ENCODE measurements around the gene ISCA2. TPM values are rescaled to one million over a fixed set of nuclear protein-coding genes. Genes with fewer than 3 reads are reported as not detected.

Gene ISCA2
- polyA plus RNA-seq, 1 donor (not counting 4 experiments of a cell fraction or from before 2014, with no cell fraction given), result 33.0 TPM

GRCh38 chr14:74543771-74544438 is 50.3 kb downstream of the ISCA2 start:
- Histone ChIP-seq H3K27ac (ENCODE audit: control insufficient read depth, insufficient read depth, low read length) (no peak overlapping the region), H3K36me3 (ENCODE audit: control insufficient read depth in 2 of 2, extremely low read depth in 1 of 2, insufficient read depth in 2 of 2, low read length in 2 of 2) (peaks cover 45 to 59% of the 10 kb centered on the region in 2 experiments), H3K9me1 (ENCODE audit: control insufficient read depth, extremely low read depth, insufficient read depth, low read length) (no peaks in the 10 kb centered on the region), H3K4me3 (ENCODE audit: control insufficient read depth in 2 of 3, extremely low read depth in 1 of 3, insufficient read depth in 2 of 3, low read depth in 1 of 3, low read length in 3 of 3) (no peak overlapping the region), H3K27me3 (ENCODE audit: control insufficient read depth, extremely low read depth, insufficient read depth, low read length) (no peaks in the 10 kb centered on the region), H3K9me3 (ENCODE audit: control insufficient read depth, low read depth, low read length) (no peaks in the 10 kb centered on the region), H3K4me1 (ENCODE audit: control insufficient read depth, extremely low read depth, insufficient read depth, low read length) (no peaks in the 10 kb centered on the region), H4K20me1 (ENCODE audit: control insufficient read depth, extremely low read depth, insufficient read depth, low read length) (peaks cover 2% of the 10 kb centered on the region), H2AFZ (ENCODE audit: control insufficient read depth, low read length) (no peak overlapping the region), H3K9ac (ENCODE audit: control insufficient read depth, extremely low read depth, insufficient read depth, low read length) (no peak overlapping the region), H3K4me2 (ENCODE audit: control insufficient read depth, extremely low read depth, insufficient read depth, low read depth, low read length) (no peak overlapping the region), H3K79me2 (ENCODE audit: control insufficient read depth, insufficient read depth, low read length) (no peaks in the 10 kb centered on the region)
- DNase-seq (ENCODE audit: low read depth, low spot score), result no peak
- TF ChIP-seq EZH2 (IDR thresholded peaks at IDR 0.05; ENCODE audit: low read length) (no peak), CTCF (optimal IDR thresholded peaks at IDR 0.05 in 1 of 3, IDR thresholded peaks at IDR 0.05 in 1 of 3, conservative IDR thresholded peaks at IDR 0.05 in 1 of 3; ENCODE audit: extremely low read depth in 1 of 3, insufficient read depth in 2 of 3, low read length in 3 of 3) (no peak)
- no peak for FAIRE-seq
- dilution Hi-C loops (cut with MboI; ENCODE audit: extremely low pct_ligation_motif_present, low sequenced_read_pairs), result no loop called here

- no peaks in the 10 kb centered on the region for H3K27me3 ChIP-seq (ENCODE audit: control insufficient read depth, extremely low read depth, insufficient read depth, low read length)
- peaks cover 8% of the 10 kb centered on the region for H3K4me1 ChIP-seq (ENCODE audit: control insufficient read depth, extremely low read depth, insufficient read depth, low read length)
- TF ChIP-seq EZH2 (IDR thresholded peaks at IDR 0.05; ENCODE audit: low read length) (no peak), CTCF (optimal IDR thresholded peaks at IDR 0.05 in 1 of 3, IDR thresholded peaks at IDR 0.05 in 1 of 3, conservative IDR thresholded peaks at IDR 0.05 in 1 of 3; ENCODE audit: extremely low read depth in 1 of 3, insufficient read depth in 2 of 3, low read length in 3 of 3) (no peak)
- no peak overlapping the region for H3K9ac ChIP-seq (ENCODE audit: control insufficient read depth, extremely low read depth, insufficient read depth, low read length)
- H3K9me3 ChIP-seq (ENCODE audit: control insufficient read depth, low read depth, low read length), result no peaks in the 10 kb centered on the region
- no peak for DNase-seq (ENCODE audit: low read depth, low spot score)
- no peaks in the 10 kb centered on the region for H3K79me2 ChIP-seq (ENCODE audit: control insufficient read depth, insufficient read depth, low read length)
- H3K4me2 ChIP-seq (ENCODE audit: control insufficient read depth, extremely low read depth, insufficient read depth, low read depth, low read length), result no peak overlapping the region
- peaks cover 49 to 62% of the 10 kb centered on the region in 2 experiments for H3K36me3 ChIP-seq (ENCODE audit: control insufficient read depth in 2 of 2, extremely low read depth in 1 of 2, insufficient read depth in 2 of 2, low read length in 2 of 2)
- peaks cover 2% of the 10 kb centered on the region for H4K20me1 ChIP-seq (ENCODE audit: control insufficient read depth, extremely low read depth, insufficient read depth, low read length)
- no peaks in the 10 kb centered on the region for H3K9me1 ChIP-seq (ENCODE audit: control insufficient read depth, extremely low read depth, insufficient read depth, low read length)
- dilution Hi-C loops (cut with MboI; ENCODE audit: extremely low pct_ligation_motif_present, low sequenced_read_pairs), result no loop called here
- no peak overlapping the region for H3K27ac ChIP-seq (ENCODE audit: control insufficient read depth, insufficient read depth, low read length)
- no peak for FAIRE-seq
- H2AFZ ChIP-seq (ENCODE audit: control insufficient read depth, low read length), result no peak overlapping the region
- no peak overlapping the region for H3K4me3 ChIP-seq (ENCODE audit: control insufficient read depth in 2 of 3, extremely low read depth in 1 of 3, insufficient read depth in 2 of 3, low read depth in 1 of 3, low read length in 3 of 3)
These were observed 51.8 kb downstream of the ISCA2 start for GRCh38 chr14:74545386-74545785.

Data from keratinocyte (primary cell).